Left renal cortex interstitium (tissue), 4 donors: ENCODE measurements around the gene TP53AIP1. TPM values are rescaled to one million over a fixed set of nuclear protein-coding genes. Genes with fewer than 3 reads are reported as not detected.

Source experiments
- DNase-seq, 4 donors: peaks; one replicate each; pipeline ENCODE4 v3.0.0-alpha.2; 2013; ENCODE audit warnings: low read depth in 4 of 4, low spot score in 2 of 4, missing footprints in 1 of 4
- polyA plus RNA-seq, 4 donors: library from polyadenylated mRNA; unstranded; fragments of 120-200 nt; gene quantifications; one replicate each; pipeline ENCODE4 v1.2.1, GENCODE V29; 2013; ENCODE audit not compliant: insufficient read length in 4 of 4

The TP53AIP1 gene
- polyA plus RNA-seq, 4 donors, result 0.85 to 1.2 (median 0.96) TPM

DNA sequence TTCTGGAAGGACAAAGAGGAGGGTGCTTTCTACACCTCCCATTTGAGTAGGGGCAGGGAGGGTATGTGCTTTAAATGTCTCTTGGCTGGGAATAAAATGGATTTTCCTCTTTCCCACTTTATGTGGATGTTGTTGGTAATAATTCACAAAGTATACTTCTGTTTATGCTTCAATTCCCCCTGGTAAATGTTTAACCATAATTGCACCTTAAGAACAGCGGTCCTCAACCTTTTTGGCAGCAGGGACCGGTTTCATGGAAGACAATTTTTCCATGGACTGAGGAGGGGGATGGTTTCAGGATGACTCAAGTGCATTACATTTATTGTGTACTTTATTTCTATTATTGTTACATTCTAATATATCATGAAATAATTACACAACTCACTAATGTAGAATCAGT, 4.0 kb upstream of the TP53AIP1 start:
- no peak for DNase-seq

DNA sequence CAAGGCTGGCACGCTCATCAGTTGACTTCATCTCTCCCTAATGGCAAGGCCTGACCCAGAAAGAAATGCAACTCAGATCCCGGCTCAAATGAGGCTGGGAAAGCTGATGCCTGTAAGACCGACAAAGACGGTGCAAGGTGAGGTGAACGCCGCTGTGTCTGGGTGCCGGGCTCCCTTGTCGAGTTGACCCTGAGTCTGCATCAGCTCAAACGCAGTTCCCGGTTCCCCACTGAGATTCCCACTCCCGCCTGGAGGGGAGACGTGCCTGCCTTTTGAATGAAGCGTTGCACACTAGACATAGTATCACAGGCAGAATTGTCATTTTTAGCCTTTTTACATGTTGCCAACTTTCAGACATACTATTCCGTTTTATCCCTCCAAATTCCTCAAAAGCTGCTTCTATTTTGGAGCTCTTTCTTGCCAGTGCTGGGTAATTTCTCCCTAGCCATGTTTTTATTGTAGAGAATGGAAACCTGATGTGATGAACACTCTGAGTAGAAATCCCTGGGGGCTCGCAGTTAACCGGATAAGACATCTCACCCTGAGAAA, 831 bp upstream of the TP53AIP1 start:
- no peak for DNase-seq

DNA sequence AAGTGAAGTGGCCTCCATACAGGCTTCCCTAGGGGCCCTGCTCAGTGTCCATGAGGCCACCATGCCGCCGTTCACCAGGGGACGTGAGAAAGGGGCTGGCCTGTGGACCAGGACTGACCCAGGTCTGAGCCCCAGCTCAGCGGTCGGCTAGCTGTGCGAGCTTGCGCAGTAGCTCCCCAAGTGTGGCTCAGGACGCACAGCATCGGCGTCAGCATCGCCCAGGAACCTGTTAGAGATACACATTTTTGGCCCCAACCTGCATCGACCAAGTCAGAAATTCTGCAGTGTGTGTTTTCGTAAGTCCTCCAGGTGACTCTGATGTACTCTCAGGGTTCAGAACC, 429 bp downstream of the TP53AIP1 start:
- DNase-seq, result no peak

DNA sequence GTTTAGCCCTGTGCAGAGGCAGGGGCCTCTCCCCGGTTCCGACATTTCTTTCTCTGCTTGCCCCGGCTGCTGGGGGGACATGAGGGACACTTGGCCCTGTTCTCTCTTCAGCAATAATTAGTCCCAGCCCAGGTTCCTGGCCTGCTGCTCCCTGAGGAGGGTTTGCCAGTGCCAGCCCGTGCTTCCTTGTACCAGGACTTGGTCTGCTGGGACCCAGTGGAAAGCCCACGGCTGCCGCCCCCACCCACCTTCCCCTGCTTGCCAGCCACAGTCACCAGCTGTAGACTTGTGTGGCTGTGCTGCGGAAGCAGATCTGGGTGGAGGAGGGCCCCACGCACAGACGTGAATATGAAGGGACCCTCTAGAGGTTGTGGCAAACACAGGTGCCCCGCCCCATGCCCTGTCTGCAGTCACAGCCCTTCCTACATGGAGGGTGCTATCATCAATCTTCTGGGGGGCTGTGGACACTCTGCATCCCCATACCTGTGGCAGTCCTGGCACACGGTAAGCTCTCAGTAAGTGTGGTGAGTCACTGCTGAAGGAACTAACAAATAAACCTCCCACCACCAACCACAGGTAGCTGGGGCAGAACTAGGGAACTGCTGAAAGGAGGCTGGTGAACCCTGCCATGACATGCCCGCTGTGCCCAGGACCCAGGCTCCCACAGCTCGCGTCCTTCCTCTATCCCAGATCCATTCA, 949 bp downstream of the TP53AIP1 start:
- no peak for DNase-seq

DNA sequence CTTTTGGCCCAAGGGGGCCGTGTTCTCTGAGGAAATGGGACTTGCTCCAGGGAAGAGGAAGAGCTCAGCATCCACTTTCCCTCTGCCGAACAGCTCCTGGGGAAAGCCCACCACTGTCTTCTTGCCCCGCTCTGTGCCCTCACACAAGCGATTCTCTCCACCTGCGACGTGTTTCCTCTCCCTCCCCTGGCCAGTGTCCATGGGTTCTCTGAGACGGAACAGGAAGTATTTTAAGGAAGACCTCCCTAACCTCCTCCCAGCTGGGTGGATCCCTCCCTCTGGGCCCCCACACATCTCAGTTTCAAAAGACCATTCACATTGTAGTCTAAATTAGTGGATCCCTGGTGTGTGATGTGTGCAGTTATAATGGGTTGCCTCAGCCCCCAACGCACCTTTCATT, 1.6 kb downstream of the TP53AIP1 start:
- no peak for DNase-seq

DNA sequence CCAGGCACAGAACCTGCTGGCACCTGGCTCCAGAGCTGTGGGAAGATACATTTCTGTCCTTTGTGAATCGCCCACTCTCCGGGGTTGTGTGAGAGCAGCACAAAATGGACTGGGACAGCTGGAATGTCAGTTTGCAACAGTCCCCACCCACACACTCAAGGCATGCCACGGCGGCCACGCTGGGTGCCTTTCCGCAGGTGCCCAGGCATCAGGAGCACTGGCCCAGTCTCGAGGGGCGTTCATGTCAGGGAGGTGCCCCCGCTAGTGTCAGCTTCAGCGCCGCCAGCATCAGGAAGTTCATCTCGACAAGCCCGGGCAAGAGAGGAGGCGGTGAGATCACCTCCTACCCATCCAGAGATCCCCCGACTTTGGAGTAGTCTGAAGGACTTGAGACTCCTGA, 2.1 kb downstream of the TP53AIP1 start:
- no peak for DNase-seq

DNA sequence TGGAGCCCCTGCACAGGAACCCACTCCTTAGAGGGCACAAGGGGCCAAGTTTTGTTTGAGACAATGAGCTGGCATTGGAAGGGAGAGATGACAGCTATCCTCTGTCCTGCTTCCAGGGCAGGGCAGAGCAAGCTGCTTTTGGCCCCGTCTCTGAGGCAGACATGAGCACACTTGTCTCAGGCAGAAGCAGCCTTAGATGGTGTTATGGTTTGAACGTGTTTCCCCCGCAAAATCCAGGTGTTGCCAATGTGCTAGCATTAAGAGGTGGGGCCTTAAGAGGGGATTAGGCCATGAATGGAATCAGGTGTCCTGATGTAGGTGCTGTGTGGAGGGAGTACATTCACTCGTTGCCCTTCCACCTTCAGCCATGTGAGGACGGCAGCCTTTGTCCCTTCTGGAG, 2.5 kb downstream of the TP53AIP1 start:
- no peak for DNase-seq

DNA sequence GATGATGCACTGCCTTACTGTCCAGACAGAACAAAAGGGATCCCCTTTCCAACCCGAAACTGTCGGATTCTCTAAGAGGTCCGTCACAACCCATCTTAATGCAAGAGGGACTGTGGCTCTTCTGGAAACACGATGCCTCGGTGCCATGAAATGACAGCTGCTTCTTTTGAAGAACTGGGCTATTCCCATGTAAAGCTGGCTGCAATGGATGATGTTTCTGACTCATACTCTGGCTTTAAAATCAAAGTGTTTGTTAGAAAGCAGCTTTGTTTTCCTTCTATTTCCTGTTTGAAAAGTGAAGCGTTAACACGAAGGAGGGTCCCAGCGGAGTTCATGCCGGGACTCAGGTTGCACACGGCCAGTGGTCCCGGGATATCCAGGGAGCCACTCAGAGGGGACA, 3.1 kb downstream of the TP53AIP1 start:
- no peak for DNase-seq

DNA sequence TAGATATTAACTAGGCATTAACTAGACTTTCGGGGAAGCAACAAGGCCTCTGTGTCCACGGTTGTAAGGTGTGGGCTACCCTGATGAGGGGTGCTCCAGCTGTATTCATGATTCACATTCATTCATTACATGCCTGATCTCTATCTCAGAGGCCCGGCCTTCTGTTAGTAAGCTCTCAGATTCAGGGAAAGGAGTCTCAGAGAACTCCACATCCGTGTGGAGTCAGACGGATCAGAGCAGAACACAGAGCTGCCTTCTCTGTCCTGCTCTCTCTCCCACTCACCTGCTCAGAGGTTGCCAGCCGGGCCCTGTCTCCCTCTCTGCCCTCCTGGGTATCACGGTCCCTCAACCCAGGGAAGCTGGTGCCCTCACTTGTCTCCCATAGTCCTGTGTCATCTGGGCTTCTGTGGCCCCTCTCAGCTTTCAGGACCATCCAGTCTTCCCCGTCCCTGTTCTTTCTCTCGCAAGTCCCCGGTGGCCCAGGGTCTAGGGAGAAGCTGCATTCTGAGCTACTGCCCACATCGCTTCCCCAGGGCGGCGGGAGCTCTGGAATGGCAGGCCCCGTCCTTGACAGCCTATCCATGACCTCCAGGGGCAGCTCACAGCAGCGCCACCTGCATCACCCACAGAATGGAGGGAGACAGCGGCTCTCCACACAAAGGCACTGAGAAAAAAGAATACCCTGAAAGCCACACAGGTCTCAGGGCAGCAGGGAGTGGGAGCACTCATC, 4.3 kb downstream of the TP53AIP1 start:
- DNase-seq, result no peak

DNA sequence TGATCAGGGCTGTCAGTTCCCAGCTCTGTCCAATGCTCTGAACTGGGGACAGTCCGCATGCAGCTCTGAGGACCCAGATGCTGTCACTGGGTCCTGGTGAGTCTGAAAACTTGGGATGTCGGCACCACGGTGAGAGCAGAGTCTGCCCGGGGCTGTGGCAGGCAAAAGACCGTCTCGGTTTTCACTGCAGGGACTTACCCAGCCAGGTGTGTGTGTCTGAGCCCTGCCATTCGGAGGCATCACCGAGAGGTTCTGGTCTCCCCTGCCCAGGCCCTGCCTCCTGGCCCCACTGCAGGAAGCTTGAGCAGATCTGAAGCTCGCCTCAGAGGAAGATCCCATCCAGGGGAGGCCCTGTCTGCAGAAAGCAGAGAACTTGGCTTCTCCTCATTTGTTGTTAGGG, 5.2 kb downstream of the TP53AIP1 start:
- DNase-seq, result no peak

DNA sequence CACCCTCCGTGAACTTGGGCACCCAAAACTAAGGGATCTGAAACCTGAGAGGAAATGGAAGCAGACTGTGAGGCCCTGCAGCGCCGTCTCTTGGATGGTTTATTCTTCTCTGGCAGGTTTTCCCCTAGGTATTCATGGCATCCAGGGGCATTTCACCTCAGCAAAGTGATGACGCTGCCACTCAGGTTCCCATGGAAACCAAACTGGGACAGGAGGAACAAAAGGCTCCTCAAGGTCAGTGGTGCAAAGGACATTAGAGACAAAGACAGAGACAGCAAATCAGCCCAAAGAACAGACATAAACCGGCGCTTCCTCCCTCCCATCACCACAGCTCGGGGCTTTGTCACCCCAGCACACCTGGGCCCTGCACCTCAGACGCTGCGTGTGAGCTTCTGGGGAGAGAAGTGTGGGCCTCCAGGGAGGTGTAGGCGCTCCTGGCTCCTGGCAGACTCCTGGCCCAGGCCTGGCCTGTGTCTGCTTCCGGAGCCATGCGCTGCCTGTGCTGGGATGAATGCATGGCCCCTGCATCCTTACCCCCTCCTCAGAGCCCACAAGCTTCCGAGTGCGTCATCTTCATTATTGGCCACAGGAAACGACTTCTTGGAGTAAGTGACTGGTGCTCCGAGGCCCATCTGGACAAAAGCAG, 5.9 kb downstream of the TP53AIP1 start:
- DNase-seq, result no peak

DNA sequence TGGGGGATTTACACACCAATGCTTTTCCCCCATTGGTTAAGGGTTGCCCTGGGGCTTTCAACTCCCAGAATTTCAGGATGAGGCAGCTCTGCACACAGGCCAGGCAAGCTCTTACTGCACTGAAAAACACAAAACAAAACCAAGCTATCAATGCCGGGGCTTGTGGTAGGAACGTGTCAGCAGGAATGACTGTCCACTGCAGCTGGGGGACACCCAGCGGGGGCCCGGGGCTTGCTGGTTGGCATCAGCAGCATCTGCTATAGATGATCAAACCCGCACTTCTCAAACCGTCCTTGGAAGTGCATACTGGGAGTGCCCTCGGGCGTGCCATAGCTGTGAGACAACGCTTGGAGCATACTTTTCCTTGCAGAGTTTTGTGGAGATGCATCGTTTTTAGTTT, 7.7 kb downstream of the TP53AIP1 start:
- no peak for DNase-seq

DNA sequence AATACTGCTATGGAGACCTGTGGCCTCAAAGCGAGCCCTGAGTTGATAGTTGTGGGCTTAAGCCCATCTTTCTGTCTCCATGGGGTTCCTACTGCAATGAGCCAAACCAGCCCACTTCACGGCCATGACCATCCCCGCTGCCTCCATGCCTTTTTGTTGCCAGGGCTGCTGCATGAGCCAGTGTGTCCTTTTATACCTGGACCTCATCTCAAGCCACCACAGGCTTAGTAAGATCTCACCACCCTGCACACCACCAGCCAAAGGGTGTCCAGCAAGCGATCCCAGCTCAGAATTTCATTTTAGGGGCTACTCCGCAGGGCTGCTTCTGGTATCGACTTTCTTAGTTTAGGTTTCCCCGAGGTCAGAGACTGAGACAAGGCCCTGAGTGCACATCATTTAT, 8.3 kb downstream of the TP53AIP1 start:
- no peak for DNase-seq

DNA sequence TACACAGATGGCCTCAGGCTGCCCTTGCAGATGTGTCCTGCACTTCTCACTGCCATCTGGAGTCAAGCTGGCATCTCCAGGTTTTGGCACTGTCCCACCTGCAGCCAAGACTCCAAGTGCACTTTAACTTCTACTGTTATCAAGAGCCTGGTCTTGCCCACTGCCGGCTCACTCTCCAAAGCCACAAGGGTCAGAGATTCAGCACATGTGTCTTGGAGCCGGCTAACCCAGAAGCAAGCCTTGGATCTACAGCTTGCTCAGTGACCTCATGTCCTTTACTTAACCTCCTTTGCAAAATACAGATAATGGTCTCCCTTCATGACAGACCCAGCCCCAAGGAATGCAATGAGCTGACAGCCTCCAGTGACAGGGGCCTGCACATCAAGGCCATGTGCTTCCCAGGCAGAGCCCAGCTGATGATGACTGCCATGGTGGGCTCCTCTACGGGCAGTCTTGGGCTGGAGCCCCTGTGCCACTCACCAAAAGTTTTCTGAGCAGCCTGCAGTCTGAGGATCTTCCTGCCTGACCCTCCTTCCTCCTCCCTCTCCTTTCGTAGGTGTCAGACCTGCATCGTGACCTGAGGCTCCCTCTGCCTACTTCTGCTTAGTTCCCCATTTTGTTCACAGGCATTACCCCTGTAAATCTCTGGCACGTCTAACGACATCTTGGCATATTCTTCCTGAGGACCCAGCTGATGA, 9.0 kb downstream of the TP53AIP1 start:
- DNase-seq, result no peak

DNA sequence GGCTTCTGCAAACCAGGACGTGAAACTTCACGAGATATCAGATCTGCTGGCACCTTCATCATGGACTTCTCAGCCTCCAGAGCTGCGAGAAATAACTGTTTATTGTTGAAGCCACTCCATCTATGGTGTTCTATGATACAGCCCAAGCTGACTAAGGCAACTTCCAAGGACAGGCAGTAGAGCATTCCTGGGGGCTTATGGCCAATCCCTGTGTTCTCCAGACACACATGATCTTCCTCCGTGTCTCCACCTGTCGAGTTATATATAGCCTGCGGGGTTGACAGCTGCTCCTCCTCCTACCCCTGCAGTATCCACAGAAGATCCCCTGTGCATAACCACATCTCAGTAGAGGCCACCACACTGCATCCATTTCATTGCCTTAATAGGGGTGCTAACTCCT, 11.0 kb downstream of the TP53AIP1 start:
- no peak for DNase-seq

DNA sequence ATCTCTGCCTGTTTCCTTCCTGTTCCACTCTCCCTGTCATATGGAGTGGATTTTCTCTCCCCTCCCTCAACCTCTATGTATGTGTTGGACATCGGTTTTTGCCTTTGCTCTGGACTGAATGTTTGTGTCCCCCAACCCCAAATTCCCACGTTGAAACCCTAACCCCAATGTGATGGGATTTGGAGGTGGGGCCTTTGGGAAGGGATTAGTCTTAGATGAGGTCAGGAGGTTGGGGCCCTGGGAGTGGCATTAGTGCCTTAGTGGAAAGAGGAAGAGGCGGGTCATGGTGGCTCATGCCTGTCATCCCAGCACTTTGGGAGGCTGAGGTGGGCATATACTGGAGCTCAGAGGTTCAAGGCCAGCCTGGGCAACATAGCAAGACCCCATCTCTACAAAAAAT, 11.6 kb downstream of the TP53AIP1 start:
- no peak for DNase-seq

DNA sequence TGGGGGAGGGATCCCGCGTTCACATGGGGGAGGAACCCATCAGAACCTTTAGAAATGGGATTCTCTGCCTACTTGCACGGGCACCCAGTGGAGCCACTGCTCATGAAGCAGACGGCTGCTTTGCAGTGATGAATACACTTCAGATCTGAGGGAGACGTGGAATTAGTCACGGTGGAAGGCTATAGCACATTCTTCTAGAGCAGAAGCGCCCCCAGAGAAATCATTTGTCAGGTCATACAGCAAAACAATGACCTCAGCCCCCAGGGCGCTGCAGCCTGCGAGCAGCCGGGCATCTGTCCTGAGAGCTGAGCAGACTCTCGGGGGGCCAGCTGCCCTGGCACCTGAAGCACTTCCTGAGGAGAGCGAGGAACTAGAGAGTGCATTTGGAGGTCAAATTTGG, 12.7 kb downstream of the TP53AIP1 start:
- no peak for DNase-seq

DNA sequence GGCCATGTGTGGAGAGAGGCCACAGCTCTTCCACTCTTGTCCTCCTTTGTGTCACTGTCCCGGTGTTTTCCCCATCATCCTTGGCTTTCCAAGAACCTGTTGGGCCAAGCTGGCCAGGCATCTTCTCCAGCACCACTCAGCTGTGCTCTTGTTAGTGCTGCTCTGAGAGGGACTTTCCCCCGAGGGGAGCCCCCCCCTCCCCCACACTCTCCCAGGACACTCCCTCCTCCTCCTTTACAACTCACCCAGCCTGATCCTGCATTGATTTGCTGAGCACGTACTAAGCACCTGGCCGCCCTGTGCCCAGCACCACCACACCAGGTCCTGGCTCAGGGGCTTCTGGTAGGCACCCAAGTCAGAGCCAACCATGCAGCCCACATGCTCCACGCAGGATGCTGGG, 13.2 kb downstream of the TP53AIP1 start:
- no peak for DNase-seq

DNA sequence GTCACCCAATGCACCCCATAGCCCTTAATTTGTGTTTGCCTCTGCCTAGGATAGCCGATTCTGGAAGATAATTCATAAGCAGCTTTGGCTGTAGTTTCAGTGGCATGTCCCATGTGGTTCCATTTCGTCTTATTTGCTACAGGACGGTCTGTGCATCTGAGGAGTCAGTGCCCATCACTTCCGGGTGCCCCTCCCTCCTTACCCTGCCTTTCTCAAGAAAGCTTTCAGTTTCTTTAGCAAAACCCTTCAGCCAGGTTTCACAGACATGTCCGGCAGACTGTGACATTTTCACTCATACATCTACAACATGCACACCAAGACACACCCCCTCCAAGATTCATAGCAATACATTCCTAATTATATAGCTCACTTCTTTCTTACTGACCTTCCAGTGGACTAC, 14.3 kb downstream of the TP53AIP1 start:
- DNase-seq, result no peak

DNA sequence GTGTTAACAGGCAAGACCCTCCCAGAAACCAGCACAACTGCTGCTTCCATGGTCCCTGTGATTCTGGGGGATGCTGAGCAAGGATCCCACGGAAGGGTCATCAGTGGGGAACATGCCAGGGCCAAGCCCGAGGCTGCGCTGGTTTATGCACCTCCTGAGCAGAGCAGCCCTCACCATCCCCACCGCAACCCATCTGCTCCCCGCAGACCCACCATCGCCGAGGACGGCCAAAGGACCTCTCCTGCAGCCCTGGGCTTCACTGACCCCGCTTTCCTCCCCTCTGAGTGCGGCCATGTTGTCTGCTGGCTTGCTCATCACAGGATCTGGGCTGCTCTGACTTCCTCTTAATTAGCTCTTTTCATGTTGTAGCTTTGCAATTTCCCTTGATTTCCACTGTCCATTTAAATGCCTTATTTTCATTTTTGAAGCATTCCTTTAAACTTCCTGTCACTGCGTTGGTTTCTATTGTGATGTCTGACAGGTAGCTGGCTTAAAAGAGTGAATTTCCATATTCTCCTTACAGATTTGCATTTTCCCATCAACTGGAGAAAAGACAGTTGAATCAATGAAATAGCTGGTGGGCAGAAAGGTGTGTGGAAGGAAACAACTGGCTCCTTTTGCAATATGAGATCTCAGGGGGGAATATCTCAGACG, 14.9 kb downstream of the TP53AIP1 start:
- no peak for DNase-seq

DNA sequence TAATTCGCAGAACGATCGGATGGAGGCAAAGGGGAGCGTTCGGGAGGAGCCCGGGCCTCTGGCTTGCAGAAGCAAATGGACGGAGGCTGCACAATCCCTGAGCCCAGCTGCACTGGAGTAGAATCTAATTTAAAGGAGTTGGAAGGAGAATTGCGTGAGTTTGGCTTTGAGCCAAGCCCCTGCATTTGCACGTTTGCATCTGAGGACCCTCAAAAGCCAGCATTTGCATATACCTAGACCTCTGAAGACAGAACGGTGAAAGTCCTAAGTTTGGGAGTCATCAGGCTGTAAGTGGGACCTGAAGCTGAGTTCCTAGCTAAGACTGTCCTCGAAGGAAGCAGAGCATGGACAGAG, 15.6 kb downstream of the TP53AIP1 start:
- DNase-seq, result no peak
